Activated CD8-positive, alpha-beta memory T cell treated with anti-CD3 and anti-CD28 coated beads for 36 hours (primary cell): ENCODE data around the gene LOX. TPM values are rescaled to one million over a fixed set of nuclear protein-coding genes. Genes with fewer than 3 reads are reported as not detected.

ENCODE experiments used
- CTCF ChIA-PET: fragments of 350-600 bp; sonication (Branson Sonifier 250); formaldehyde crosslinking; loops from one replicate; lab custom pipeline; 2021; ENCODE audit warnings: antibody characterized with exemption; lab: Charles Lee
- POLR2A ChIA-PET: fragments of 350-600 bp; sonication (Branson Sonifier 250); formaldehyde crosslinking; loops from one replicate; lab custom pipeline; 2021; ENCODE audit warnings: antibody characterized with exemption; lab: Charles Lee
- total RNA-seq, 2 experiments: library from RNA; stranded (reverse); gene quantifications; one replicate each; pipeline ENCODE4 v1.2.3, GENCODE V29; 2021

The LOX gene
- total RNA-seq: not detected

DNA sequence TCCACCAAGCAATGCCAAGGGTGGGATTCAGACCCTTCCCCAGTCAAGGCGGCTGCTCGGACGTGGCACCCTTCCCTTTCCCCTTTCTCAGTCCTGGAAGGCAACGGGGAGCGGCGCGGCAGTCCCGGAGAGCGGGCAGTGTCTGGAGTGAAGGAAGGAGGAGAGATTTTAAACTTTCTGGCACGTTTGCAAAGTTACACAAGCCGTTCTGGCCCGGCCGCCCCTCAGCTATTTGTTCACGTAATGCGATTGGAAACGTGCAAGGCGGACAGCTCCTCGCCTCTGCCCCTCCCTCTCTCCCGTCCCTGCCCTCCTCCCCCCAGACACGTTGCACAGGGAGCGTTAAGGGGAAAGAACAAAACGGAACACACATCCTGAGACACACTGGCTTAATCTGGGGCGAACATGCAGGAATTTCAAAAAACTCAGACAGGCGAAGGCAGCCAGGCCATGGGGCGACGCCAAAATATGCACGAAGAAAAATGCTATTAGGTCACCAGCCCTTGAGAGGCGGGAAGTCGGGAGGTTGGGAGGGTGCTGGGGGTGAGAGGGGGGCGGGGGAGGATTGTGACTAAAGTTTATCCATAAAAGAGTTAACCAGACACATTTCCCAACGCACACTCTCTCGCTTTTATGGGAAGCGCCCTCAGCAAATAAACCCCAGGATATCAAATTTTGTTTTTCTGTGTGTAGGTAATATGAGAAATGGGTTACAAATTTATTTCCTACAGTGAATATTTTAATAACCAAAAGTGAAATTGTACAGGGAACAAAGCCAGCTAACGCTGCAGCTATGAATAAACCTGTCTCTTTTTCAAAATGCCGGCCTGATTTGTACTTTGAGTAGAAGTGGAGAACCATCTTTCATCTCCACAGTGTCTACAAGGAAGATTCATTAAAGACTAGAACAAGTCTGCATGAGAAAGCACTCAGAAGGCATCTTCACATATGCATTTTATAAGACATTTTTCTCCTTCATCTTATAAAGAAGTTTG, at the start of gene LOX:
Gene LOX, minus strand, starts transcription at position 144 of the 995 bp plus-strand sequence. CDS start 274 bp downstream, outside the sequence.
- ChIA-PET POLR2A (no interaction called here), CTCF (no interaction called here)

DNA sequence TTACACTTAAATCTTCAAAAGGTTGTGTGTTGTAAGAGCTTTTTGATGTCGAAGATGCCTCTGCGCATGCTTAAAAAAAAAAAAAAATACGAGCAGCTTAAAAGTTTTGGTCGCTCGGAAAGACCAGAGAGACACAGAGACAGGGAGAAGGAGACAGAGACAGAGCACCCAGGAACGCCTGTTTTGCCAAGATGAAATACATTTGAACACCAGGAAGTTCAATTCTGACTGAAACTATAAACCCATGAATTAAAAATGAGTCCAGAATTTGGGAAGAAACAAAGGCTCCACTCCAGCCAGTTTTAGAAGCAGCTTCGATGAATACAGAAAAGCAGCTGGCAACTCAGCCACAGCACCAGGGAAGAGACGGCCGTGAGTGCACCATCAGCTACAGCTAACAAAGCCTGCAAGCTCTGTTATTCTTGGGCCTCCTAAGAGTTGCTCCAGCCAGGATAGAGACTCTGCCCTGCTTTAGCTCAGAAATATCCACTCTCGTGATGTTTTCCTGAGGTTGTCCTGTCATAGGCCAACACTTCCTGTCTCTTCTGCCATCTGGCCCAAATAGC, 48.8 kb upstream of the LOX start:
- ChIA-PET POLR2A (no interaction called here), CTCF (no interaction called here)

- POLR2A ChIA-PET: no interaction called here
- CTCF ChIA-PET: no interaction called here
These were observed 48.2 kb upstream of the LOX start for GRCh38 chr5:122126177-122126755.

DNA sequence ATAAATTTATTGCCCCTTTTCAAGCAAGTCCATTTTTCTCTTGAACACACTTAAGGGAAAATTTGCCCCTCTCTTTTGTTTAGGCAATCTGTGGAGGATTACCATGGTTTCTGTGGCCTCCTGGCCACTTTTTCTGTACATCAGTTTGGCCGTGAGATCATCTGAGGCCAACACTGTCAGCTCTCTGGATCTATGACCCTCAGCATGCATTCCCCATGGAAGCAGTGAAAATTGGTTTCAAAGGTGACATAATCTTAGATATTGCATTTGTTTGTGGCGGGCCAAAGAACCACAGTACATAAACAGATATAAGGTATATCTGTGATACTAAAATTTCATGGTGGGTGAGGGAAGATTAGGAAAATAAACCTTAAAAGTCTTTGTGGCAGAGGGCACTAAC, 46.7 kb upstream of the LOX start:
- POLR2A ChIA-PET: no interaction called here

DNA sequence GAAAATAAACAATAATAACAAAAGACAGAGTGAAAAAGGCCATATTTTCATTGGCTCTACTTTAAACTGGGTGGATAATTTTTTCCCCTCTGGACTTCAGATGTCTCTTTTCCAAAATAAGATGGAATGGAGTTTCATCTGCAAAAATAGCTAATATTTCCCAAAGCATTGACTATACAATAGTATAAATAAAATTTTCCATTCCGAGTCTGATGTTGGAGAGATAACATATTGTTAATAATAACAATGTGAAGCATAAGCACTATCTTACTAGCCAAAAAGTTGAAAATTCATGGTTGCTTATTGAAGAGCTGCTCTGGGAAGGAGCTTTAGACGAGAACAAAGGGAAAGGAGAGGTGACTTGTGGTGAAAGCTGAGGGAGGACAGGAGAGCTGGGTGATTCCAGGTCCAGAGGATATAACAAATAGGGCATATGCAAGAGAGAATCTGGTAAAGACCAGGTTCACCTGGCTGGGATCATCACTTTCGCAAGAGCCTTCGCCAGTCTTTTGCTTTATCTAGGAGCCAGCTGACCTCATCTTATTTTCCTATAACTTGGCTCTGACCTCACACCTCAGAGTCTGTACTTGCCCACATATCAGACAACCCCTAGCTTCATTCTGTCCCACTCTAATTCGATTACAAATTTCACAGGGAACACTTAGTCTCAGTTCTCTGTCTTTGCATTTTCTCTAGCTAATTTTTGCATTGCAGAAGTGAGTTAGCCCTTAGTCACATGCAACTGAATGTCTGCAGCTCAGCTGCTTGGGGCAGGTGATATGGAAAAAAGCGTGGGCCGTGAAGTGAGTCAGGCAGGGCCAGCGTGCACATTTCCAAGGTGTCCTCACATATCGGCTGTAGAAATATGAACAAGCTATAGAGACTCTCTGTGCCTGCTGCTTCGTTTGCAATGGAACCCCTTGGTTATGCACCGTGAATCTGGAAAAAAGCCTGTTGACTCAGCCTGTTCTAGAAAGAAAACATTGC, 43.7 kb upstream of the LOX start:
- ChIA-PET POLR2A (no interaction called here), CTCF (no interaction called here)

More for the DNA sequence above, 46.7 kb upstream of the LOX start:
- CTCF ChIA-PET: no interaction called here

GRCh38 chr5:122120957-122121356, 42.9 kb upstream of the LOX start:
- ChIA-PET POLR2A (no interaction called here), CTCF (no interaction called here)

DNA sequence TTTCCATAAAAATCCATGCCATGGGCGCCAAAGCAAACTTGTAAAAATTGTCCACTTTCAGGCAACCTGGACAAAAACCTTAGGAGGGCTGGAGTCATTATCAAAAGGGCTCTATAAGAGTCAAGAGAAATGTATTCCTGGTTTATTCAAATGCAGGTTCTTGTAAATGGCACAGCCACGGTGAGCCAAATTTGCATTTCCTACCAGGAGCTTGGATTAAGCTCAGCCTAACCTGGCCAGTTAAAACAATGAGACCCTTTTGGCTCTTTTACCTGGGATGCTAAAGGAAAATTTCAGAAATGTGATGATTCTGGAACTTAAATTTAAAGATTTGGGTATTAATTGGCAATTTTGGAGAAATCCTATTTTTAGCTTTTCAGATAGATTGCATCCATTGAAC, 42.4 kb upstream of the LOX start:
- ChIA-PET POLR2A (no interaction called here), CTCF (no interaction called here)

GRCh38 chr5:122119205-122119604, 41.1 kb upstream of the LOX start:
- CTCF ChIA-PET: no interaction called here
- POLR2A ChIA-PET: no interaction called here

DNA sequence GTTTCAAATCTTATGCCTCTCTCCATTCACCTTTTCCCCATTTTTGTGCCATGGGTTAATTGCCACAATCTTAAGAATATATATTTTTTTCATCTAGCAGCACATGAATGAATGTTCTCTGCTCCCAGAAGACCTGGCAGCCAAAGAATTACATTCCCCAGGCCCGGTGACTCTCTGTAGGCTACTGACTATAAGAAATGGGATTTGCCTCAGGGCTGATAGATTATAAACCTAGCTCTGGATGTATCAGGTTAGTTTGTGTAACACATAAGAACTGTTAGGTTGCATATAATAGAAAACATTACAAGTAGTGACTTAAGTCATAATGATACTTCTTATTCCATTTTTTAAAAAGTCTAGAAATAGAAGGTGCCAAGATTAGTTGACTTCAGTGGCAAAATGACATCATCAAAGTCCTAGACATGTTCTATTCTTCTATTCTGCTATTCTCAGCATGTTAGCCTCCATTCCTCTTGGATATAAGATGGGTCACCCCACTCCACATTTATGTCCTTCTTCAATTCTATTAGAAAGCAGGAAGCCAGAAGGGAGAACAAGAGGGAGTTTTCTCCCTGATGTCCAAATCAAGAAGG, 40.4 kb upstream of the LOX start:
- POLR2A ChIA-PET: no interaction called here

DNA sequence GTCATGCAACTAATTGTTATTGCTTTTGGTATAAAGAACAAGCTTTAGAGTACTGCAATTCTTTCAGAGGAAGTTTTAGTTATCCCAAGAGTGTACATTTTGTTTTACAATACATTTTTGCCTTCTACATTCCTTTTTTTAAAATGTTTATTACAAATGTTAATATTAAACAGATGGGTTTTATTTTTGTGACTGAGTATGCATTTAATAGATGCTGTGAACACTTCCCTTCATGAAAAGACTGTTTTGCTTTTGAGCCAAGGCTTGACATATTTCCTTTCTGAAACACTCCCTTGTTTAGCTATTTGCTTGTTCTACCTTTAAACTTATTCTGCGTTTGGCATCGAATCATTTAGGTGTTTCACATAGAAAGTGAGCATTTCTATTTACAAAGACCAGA, 36.4 kb upstream of the LOX start:
- ChIA-PET CTCF (no interaction called here), POLR2A (no interaction called here)

More for the DNA sequence above, 40.4 kb upstream of the LOX start:
- CTCF ChIA-PET: no interaction called here

DNA sequence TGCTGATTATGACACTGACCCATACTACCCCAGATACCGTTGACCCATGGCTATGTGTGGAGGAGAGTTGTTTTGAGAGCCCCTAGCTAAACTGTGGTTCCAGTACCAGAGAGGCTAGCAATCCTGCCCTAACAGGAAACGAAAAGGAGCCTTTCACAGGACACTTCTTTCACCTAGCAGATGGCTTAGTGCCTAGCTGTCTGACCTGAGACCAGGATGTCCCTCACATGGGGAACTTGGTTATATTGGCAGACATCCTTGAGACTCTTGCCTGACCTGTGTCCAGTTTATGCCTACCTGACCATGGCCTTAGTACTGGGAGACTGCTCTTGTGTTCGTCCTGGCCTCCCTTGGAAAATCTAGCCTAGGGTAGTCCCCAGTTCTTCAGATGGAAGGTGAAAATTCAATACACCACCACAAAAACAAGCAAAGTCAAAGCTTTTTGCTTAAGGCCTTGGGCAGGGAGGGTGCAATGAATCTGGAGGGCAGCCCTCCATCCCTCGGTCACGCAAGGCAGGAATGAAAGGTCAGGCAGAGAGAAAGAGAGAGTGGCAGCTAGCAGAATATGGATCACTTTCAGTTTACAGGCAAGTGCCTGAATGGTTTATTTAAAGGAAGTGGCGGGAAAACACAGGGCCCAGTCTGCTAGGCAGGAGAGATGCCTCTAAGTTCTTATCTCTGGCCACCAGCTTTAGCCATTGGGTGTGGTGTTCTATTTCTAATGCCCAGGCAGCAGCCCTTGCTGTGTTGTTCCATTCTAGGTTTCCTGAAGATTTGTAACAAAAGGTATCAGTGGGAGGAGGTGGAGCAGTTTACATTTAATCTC, 34.9 kb upstream of the LOX start:
- ChIA-PET POLR2A (no interaction called here), CTCF (no interaction called here)

DNA sequence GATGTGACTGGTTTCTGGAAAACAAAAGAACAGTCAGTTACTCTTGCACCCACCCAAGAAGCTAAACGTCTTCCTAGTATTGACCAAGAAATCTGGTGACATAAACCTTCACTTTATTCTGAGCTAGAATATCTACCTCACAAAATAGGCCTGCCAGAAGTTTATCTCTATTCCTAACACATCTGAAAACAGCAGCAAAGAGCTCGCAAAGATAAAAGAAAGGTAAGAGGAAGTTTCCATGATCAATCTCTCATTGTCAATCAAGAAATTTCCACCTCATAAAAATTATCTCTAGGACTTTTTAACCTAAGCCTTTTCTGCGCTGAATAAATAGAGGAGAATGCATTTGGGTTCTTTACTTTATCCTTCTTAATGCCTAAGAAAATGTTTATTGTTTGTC, 34.0 kb upstream of the LOX start:
- ChIA-PET POLR2A (no interaction called here), CTCF (no interaction called here)

DNA sequence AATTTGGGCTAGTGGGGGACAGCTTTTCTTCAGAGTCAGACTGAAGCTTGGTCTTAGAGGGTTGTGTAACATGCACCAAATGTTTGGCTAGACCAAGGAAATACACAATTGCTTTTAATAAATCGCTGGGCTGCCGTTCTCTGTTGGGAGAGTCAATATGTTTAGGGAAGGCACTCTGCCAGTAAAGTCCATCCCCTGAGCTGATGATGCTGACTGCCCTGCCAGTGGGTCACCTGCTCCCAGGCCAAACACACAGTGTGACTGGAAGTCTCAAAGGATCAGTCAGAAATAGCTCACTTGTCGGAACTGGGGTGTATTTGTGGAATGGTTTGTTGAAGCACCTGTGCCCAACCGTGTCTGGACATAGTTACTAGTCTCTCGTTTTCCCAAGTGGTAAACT, 33.4 kb upstream of the LOX start:
- ChIA-PET CTCF (no interaction called here), POLR2A (no interaction called here)

GRCh38 chr5:122110987-122111386, 32.9 kb upstream of the LOX start:
- ChIA-PET CTCF (no interaction called here), POLR2A (no interaction called here)

DNA sequence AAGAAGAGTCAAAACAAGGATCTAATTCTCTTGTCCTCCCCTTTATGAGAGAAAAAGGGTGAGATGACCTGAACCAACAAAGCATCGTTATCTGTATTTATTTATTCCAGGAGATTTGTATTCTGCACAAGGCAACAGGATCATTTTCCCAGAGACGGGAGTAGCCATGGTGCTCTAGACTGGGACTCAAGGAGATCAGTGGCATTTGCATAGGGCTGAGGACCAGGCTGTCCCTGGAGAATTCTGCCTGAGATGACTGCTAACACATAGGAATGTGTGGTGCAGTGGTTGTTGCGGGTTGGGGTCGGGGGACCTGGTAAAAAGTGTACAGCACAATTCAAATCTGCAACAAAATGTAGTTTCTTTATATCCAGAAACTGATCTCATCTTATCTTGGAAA, 29.0 kb upstream of the LOX start:
- ChIA-PET POLR2A (no interaction called here), CTCF (no interaction called here)

DNA sequence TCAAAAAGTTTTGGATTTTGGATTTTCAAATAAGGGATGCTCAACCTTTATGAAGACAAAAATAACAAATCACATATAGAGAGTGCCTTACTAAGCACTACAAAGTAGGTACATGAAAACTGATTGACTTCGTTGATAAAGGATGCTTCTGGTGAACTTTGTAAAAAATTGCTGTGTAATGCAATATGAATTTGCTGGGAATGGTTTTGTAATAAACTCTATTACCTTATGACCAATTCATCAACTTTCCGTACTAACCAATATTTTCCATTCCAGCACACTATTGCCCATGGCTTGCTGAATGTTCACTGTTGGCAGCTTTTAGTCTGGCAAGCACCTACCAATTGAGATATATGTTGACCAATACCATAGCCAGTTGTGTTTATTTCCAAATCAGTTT, 27.9 kb upstream of the LOX start:
- POLR2A ChIA-PET: no interaction called here
- CTCF ChIA-PET: no interaction called here

GRCh38 chr5:122102825-122103224, 24.8 kb upstream of the LOX start:
- ChIA-PET CTCF (no interaction called here), POLR2A (no interaction called here)

DNA sequence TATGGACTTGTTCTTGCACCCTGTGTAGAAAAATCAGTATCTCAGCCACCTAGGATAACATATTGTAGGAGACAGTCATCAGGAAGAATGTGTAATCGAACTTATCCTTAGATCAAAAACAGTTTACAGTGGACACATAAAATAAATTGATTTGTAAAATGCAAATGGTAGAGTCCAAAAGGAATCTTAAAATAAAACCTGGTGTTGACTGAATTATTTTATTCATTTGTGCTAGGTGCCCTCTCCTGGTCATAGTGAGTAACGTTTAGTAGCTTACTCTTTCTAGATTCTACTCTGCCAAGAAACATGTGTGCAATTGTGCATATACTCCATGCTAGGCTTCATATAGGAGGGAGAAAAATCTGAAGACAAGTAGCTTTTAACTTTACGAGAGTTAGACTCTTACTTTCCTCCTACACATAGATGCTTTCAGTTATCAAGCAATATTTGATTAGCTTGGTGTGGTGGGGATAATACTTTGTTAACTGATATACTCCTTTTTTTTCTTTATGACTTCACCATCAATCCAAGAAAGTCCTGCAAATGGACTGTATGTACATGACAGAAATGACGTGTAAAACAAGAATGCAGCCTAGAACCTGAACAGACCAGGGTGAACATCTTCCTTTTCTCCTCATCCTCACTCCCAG, 23.7 kb upstream of the LOX start:
- ChIA-PET CTCF (no interaction called here), POLR2A (no interaction called here)
